GF-D8 (cell line): ENCODE results near the gene PRPS1.
"Not testable (repeated sequence)": the region's sequence is repeated elsewhere in the genome, so short reads cannot be mapped to it uniquely, and the experiment has no call there.

Source experiments
- DNase-seq: peaks from one replicate; lab custom pipeline; 2025; lab: John Stamatoyannopoulos, UW

Gene PRPS1

DNA sequence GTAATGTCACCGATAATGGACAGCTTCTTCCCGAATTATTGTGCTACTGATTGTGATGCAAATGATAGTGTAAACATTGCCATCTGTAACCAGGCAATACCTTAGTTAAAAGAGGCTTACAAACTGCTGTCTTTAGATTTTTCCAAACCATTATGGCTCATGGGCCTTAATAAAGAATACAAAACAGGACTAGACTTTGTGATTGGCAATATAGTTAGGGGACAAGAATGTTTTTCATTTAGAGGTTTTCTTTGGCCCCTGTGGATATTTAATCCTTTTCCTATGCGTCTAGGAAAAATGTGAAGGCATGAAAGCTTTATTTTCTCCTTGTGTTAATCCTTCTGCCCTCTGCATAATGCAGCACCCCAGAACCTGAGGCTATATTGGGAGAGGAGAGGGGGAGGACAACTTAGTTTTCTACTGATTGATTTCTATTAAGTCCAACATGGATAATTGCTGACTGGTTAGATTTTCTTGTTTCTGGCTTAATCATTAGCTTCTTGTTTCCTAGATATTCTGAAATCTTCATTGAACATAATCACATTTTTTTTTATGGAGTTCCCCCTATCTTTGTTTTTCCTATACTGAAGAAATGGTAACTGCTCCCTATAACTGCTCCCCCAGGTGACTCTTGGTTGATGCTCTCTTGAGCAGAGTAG is 1.9 kb downstream of the PRPS1 start:
- DNase-seq = no peak

DNA sequence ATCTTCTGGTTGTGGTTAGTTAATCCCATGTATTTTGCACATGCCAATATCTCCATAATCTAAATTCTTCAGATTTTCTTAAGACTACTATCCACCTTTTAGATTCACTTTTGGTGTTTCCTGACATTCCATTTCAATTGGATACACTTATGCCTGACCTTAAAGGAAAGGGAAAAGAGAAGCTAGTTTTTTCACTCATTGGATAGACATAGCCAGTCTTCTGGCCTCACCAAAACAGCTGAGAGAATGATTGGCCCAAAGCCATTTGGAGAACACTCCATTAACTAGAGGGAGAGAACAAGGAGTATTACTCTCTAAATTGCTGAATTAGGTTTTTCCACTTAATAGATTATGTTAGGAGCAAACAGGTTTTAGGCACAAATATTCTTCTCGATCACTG is 4.0 kb downstream of the PRPS1 start:
- DNase-seq = no peak

DNA sequence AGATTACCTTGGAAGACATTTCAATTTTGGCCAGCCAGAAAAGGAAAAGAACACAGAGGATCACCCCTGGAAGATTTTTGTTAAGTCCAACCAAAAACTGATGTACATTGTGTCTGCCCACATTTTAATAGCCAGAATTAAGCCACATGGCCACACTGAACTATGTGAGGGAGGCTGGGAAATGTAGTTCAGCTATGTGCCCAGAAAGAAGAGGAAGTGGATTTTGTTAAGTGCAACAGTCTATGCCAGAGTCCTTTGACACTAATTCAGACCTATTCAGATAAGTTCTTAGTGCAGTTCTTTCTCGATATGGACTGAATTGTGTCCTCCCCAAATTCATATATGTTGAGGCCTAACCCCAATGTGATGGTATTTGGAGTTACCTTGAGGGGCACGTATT is 18.4 kb downstream of the PRPS1 start:
- DNase-seq = no peak

DNA sequence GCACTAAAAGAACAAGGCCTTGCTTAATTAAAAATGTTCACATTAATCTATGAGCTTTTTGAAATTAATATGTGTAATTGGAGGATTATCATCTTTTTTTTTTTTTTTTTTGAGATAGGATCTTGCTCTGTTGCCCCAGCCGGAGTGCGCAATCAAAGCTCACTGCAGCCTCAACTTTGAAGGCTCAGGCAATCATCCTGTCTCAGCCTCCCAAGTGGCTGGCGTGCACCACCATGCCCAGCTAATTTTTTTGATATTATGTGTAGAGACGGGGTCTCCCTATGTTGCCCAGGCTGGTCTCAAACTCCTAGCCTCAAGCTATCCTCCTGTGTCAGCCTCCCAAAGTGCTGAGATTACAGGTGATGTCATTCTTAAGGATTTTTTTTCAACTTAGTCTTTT is 20.0 kb downstream of the PRPS1 start:
- no peak for DNase-seq

DNA sequence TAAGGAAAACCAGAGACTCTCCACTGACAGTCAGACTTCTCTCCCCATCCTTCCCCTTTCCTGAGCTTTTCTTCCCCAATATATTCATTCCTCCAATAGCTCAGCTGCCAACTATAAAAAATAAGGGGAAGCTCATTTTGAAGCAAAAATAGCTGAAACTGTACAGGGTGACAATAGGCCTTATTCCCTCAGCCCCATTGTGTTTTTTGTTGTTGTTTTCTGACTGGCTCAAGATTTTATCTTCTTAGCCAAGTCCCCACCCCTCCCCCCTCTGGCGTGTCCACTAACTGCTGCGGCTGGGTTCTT is 26.2 kb downstream of the PRPS1 start:
- no peak for DNase-seq

DNA sequence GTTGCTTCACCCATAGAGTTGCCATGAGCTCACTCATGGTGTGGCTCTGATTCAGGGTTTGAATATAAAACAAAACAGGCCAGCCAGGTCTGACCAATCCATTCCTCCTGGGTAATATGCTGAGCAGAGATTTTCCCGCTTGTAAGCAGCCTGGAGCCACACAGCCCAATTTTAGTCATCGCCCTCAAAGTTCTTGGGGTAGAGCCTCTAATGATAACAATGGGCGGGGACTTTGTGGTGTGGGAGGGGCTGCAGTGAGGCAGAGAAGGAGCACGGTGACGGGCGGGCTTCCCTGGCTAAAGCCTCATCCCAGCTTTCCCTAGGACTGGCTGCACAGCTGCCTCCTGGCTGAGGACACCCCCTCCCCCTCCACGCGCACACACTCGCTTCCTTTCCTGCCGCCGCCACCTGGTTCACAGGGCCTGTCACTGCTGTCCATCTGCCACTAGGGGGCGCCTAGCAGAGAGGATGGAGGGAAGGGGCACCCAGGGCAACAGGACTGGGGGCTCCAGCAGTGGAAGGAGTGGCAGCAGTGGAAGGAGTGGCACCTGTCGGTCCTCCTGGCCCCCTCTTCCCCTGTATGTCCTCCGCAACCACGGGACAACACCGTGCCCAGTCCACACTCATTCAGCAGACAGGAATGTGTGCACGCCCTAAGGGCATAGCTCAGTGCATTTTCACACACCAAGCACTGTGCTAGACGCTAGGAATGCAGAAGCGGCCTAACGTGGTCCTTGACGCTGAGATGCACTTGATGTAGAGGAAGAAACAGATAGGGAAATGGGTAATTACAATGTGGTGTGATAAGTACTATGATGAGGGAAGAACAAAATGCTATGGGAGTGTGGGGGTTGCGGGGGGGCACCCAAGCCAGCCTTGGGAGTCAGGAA is 26.8 kb downstream of the PRPS1 start:
- DNase-seq = no peak

DNA sequence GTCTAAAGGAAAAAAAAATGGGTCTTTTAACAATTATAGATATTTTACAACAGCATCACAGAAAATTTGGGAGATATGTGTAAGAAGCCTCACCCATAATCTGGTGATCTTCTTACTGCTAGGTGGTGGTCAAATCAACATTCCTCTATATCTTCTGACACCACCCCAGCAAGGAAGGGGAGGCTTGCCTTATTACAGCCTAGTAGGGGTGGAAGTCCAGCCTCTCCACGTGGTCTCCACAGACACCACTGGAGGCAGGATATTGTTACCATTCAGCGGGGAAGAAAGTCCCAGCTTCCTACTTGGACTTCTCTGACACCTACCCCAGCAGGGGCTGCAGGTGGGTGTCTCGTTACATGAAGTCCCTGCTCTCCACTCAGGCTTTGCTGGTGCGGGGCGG is 28.7 kb downstream of the PRPS1 start:
- no peak for DNase-seq

DNA sequence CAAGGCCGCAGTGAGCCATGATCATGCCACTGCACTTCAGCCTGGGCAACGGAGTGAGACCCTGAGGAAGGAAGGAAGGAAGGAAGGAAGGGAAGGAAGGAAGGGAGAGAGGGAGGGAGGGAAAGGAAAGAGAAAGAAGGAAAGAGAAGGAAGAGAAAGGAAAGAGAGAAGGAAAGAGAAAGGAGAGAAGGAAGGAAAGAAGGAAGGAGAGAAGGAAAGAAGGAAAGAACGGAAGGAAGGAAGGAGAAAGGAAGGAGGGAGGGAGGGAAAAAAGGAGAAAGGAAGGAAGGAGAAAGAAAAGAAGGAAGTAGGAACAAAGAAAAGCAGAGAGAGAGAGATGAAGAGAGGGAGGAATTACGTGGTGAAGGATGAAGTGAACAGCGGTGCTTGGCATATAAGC is 30.4 kb downstream of the PRPS1 start:
- DNase-seq = no peak

DNA sequence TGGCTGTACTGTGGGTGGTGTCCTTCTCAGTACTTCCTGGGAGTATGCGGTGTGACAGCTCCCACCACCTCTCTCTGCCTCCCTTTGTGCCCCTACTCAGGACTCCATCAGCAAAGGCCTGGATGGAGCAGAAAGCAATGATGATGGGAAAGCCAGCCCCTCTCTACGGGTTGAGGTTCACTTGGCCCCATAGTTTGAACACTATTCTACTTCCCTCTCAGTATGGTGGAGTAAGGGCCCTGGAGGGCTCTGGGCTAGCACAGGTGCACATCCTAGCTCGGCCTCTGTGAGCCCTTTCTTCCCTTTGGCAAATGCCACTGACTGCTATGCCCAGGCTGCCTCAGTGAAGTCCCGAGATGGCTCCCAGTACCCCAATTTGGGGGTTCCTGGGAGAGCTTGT is 31.0 kb downstream of the PRPS1 start:
- no peak for DNase-seq

DNA sequence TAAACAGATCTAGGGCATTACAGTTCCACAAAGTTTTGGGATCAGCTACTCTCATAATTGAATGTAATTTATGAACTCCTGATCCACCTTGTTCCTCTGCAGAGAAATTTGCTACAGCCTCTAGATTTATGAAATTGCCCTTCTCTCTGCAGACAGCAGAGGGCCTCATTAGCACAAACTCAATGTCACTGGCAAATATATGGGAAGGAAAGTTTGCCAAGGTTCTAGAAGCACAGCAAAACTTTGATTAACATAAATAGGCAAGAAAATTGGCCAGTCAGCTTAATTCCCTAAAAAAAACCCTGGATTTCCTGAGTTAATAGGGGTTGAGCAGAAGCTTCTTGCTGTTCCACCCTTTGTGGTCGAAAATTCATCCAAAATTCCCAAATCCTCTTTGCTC is 31.5 kb downstream of the PRPS1 start:
- no peak for DNase-seq

DNA sequence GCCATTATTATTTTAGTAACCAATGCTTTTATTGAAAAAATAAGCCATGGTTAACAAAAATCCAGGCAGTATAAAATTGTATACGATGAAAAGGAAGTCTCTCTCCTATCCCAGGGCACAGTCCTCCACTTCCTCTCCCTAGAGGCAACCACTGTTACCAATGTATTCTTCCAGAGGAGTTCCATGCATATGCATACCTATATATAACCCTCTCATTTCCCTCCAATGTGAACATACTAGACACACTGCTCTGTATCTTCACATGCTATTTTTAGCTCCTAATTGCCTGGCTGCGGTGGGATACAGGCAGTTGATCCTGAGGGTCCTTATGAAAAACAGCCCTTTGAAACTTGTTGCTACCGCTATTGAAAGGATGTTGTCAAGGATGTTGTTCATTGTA is 33.8 kb downstream of the PRPS1 start:
- DNase-seq = no peak

DNA sequence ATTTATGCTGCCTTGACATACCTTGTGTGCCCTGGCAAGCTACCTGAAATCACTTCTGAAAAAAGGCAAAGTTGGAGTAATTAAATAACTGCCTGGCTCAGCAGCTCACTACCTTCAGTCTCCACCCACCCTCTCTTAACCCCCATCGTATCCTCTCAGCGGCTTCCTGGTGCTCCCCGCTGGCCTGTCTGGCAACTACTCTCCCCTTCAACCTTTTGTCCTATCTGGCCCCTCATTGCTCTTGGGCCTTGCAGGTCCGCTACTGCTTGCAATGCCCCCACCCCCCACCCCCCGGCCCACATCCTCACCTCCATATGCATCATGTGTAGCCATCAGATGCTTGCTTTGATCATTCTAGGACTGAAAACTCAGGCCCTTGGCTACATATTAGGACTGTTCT is 34.5 kb downstream of the PRPS1 start:
- no peak for DNase-seq

DNA sequence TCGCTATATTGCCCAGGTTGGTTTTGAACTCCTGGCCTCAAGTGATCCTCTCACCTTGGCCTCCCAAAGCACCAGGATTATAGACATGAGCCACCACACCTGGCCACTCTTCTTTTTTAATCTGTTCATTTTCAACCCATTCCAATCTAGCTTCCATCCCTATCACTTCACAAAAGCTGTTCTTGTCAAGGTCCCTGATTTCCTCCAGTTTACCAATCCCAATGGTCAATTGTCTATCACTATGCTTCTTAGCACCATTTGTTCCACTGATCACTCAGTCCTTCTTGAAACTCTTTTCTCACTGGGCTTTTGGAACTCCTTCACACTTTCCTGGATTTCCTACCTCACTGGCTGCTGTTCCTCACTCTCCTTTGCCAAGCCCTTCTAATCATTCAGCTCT is 38.6 kb downstream of the PRPS1 start:
- no peak for DNase-seq

DNA sequence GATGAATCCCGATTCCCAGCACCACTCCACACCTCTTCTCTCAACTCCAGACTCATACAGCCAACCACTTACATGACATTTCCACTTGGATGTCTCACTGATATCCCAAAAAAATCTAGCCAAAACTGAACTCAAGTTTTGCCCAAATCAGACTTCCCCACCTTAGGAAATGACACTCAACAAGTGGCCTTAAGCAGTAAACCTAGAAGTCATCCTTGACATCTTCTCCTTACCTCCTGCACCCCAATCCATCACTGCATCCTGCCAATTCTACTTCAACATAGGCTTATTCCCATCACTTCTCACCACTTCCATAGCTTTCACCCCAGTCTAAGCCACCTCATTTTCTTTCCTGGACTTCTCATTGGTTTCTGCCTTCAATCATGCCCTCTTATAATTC is 39.1 kb downstream of the PRPS1 start:
- no peak for DNase-seq

DNA sequence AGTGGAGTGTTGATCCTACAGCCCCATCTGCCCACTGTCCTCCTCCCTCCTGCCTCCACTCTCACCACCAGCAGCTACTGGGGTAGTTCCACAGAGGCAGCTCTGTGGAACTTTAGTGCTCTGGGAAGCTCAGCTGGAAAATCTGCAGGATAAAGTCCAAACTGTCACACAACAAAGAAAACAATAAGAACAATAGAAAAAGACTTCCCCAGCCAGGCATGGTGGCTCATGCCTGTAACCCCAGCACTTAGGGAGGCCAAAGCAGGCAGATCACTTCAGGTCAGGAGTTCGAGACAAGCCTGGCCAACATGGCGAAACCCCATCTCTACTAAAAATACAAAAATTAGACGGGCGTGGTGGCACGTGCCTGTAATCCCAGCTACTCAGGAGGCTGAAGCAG is 40.4 kb downstream of the PRPS1 start:
- not testable (repeated sequence) for DNase-seq

DNA sequence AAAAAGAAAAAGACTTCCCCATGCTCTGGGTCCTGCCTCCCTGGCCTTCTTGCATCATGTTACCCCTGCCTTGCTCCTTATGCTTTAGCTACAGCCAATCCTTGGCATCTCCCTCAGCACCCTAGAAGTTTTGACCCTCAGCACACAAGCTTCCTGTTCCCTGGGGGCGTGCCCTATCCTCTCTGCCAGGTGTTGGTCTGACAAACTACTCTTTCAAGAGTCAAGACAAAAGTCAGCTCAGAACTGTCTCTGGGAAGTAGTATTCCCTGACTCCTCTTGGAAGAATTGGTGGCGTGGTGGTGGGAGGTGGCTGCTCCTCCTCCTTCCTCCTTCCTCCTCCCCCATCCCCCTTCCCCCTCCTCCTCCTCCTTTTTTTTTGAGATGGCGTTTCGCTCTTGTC is 41.0 kb downstream of the PRPS1 start:
- DNase-seq = no peak

DNA sequence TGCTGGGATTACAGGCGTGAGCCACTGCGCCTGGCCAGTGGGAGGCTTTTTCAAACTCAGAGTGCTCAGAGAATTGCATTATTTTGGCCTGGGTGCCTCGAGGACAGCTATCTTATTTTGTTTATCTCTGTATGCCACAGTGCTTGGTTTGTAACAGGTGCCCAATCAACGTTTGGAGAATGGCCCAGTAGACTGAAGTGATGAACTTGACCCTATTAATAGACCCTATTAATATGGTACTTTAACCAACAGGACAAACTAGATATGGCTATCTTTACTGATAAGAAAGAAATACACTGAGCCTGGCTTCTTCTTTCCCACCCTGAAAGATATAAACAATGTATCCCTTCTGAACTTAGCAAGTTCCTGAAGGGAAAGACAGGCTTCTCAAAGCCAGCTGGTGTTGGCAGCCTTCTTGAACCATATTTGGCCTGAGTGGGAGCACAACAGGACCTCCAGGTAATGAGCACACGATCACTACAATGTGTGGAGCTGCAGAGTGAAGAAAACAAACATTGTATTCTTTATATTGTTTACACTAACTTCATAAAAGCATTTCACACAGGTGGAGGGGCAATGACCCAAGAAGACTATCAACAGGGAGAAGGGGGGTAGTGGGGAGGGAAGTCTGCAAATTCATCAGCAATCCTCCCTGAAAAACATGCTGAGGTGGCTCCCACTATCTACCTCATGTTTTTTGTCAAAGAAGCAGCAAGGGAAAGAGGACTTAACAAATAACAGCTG is 41.7 kb downstream of the PRPS1 start:
- no peak for DNase-seq

DNA sequence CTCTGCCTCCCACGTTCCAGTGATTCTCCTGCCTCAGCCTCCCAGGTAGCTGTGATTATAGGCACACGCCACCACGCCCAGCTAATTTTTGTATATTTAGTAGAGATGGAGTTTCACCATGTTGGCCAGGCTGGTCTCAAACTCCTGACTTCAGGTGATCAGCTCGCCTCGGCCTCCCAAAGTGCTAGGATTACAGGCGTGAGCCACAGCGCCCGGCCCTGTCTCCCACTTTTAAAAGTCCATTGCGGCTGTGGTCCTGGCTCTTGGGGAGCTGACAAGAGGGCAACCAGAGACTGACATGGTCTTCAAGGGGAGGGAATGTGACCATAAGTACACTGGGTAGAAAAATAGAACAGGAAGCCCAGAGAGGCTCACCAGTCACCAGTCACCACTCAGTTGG is 42.9 kb downstream of the PRPS1 start:
- DNase-seq = not testable (repeated sequence)

DNA sequence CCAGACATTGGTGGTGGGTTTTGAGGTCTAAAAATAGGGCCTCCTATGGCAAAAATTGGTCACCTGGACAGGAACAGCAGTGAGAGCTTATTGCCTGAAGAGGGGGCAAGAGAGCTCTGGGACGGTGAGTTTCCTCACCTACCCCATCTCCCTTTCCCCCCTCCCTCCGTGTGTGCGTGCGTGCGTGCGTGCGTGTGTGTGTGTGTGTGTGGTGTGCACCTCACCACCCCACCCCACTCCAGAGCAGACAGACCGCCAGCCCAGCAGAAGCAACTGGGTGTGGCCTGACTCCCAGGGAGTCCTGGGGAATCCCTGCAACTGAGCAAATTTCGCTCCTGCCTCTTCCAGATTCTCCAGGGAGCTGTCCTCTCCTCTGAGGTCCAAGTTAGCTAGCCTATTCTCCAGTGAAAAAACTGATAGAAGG is 44.7 kb downstream of the PRPS1 start:
- no peak for DNase-seq

DNA sequence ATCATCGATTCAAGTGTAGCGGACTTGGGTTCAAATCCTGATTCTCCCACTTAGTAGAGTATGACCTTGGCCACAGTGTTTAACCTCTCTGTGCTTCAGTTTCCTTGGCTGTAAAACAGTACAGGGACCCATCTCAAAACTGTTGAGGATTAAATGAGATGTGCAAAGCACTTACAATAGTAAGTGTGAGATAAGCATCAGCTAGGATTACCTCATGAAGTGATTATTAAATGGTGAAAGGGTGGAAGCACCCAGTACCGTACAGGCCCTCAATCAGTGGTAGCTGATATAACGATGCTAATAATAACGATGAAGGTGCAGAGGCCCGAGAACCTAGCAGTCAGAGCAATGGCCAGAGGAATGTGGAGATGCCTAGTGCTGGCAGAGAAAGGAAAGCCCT is 45.1 kb downstream of the PRPS1 start:
- no peak for DNase-seq

DNA sequence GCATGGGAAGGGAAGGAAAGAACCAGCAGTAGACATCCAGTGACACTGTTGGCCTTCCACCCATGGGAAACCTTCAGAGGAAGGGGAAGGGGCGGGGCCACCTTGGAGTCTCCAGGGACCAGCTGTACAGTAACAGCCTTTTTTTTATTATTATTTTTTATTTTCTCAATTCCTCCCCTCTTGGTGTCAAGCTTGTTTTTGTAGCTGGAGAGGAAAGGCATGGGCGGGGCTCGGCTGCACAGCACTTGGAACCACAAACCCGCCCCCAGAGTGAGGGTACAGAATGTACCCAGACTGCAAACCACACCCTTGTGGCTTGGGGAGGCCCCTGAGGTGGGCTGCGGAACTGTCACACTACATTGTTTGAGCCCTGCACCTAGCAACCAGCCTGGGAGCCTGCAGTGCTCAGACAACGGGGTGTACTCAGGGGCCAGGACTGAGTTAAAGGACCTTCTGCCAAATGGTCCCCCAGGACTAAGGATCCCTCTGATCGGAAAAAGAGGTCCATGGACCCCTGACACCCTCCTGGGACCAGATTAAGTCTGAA is 45.7 kb downstream of the PRPS1 start:
- peak; percentile 78 for DNase-seq

DNA sequence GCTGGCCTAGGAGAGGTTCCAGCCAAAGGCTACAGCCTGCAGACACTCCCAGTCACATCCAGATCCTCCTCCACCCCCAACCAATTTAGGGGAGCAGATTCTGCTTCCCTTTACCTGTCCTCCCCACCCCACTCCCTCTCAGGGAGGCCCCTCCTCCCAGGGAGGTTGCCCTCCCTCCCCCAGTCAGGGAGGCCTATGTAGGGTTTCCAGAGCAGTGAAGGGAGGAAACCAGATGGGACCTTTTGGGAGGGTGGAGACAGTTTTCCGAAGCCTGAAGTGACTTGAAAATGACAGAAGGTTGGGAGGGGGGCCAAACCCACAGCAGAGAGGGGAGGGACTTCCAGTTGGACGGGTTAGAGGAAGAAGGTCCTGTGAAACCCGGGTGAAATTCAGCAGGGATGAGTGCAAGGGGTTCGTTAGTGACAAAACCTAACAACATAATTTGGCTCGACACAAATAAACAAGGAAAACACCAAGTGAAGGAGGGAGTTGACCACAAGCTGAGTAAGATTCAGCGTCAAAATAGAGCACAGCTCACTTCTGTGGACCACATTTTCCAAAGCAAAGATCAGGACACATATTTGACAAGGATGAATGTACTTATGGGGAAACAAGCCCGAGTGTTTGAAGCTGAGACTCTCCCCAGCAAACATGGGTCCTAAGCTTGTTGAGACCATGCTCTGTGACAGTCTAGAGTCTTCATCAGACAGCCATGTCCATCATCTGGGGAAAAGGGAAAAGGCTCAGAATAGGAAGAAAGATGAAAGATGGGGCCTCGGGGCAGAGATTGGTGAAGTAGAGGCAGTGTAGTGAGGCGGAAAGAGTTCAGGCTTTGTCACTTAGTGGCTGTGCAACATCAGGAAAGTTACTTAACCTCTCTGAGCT is 46.4 kb downstream of the PRPS1 start:
- peak; percentile 41 for DNase-seq
